Measurements from ENCODE around the gene CGB8.

The CGB8 gene

GRCh38 chr19:49091391-49092038 lies 42.6 kb upstream of the CGB8 start:
- H3K4me2 ChIP-seq (ENCODE audit: low read length), result no peak overlapping the region
- H3K9me3 ChIP-seq (ENCODE audit: insufficient read depth, low read length), result no peaks in the 10 kb centered on the region
- H3K36me3 ChIP-seq (replicated peaks; ENCODE audit: low read depth, low read length), result peaks cover 68% of the 10 kb centered on the region
- no peak for TF ChIP-seq EZH2phosphoT487 (IDR thresholded peaks at IDR 0.05; ENCODE audit: low read depth)
- peaks cover 10% of the 10 kb centered on the region for H3K4me1 ChIP-seq (ENCODE audit: low read length)
- peaks cover 98% of the 10 kb centered on the region for H3K79me2 ChIP-seq (ENCODE audit: low read length)
- no peak overlapping the region for H3K9ac ChIP-seq (ENCODE audit: low read length)
- H2AFZ ChIP-seq (ENCODE audit: low read depth, low read length), result no peak overlapping the region
- peaks cover 55% of the 10 kb centered on the region for H4K20me1 ChIP-seq (ENCODE audit: insufficient read depth, low read length)
- no peaks in the 10 kb centered on the region for H3K27me3 ChIP-seq (ENCODE audit: low read depth, low read length)
- no peak overlapping the region for H3K27ac ChIP-seq (ENCODE audit: low read length)
- H3K4me3 ChIP-seq (ENCODE audit: low read length), result no peak overlapping the region

- Histone ChIP-seq H3K4me3 (ENCODE audit: low read length) (peak overlapping the region; percentile 92), H3K9me3 (ENCODE audit: insufficient read depth, low read length) (no peaks in the 10 kb centered on the region), H3K4me1 (ENCODE audit: low read length) (peaks cover 14% of the 10 kb centered on the region), H3K36me3 (replicated peaks; ENCODE audit: low read depth, low read length) (peaks cover 42% of the 10 kb centered on the region), H4K20me1 (ENCODE audit: insufficient read depth, low read length) (peaks cover 44% of the 10 kb centered on the region), H3K27ac (ENCODE audit: low read length) (peak overlapping the region; percentile 60), H3K9ac (ENCODE audit: low read length) (peak overlapping the region; percentile 92), H3K4me2 (ENCODE audit: low read length) (peak overlapping the region; percentile 95), H3K79me2 (ENCODE audit: low read length) (peaks cover 61% of the 10 kb centered on the region), H2AFZ (ENCODE audit: low read depth, low read length) (no peak overlapping the region), H3K27me3 (ENCODE audit: low read depth, low read length) (no peaks in the 10 kb centered on the region)
- TF ChIP-seq EZH2phosphoT487 (IDR thresholded peaks at IDR 0.05; ENCODE audit: low read depth) (no peak), CTCF (IDR thresholded peaks at IDR 0.05; ENCODE audit: low read depth, low read length) (no peak)
Measured at GRCh38 chr19:49086296-49086695, 37.4 kb upstream of the CGB8 start.

GRCh38 chr19:49085868-49086232 lies 36.9 kb upstream of the CGB8 start:
- Histone ChIP-seq H3K9me3 (ENCODE audit: insufficient read depth, low read length) (no peaks in the 10 kb centered on the region), H3K36me3 (replicated peaks; ENCODE audit: low read depth, low read length) (peaks cover 40% of the 10 kb centered on the region), H4K20me1 (ENCODE audit: insufficient read depth, low read length) (peaks cover 42% of the 10 kb centered on the region), H3K4me1 (ENCODE audit: low read length) (peaks cover 14% of the 10 kb centered on the region), H3K4me2 (ENCODE audit: low read length) (peak overlapping the region; percentile 95), H3K79me2 (ENCODE audit: low read length) (peaks cover 56% of the 10 kb centered on the region), H3K9ac (ENCODE audit: low read length) (peak overlapping the region; percentile 92), H3K4me3 (ENCODE audit: low read length) (peak overlapping the region; percentile 92), H3K27ac (ENCODE audit: low read length) (peak overlapping the region; percentile 60), H2AFZ (ENCODE audit: low read depth, low read length) (no peak overlapping the region), H3K27me3 (ENCODE audit: low read depth, low read length) (no peaks in the 10 kb centered on the region)
- TF ChIP-seq EZH2phosphoT487 (IDR thresholded peaks at IDR 0.05; ENCODE audit: low read depth) (no peak), CTCF (IDR thresholded peaks at IDR 0.05; ENCODE audit: low read depth, low read length) (no peak)

- H3K4me1 ChIP-seq (ENCODE audit: low read length), result peaks cover 14% of the 10 kb centered on the region
- H3K4me3 ChIP-seq (ENCODE audit: low read length), result peak within 1 kb of the TSS; percentile 92
- peak within 1 kb of the TSS; percentile 60 for H3K27ac ChIP-seq (ENCODE audit: low read length)
- H3K27me3 ChIP-seq (ENCODE audit: low read depth, low read length), result no peaks in the 10 kb centered on the region
- H4K20me1 ChIP-seq (ENCODE audit: insufficient read depth, low read length), result peaks cover 36% of the 10 kb centered on the region
- H3K36me3 ChIP-seq (replicated peaks; ENCODE audit: low read depth, low read length), result peaks cover 33% of the 10 kb centered on the region
- H3K4me2 ChIP-seq (ENCODE audit: low read length), result peak within 1 kb of the TSS; percentile 95
- peak within 1 kb of the TSS; percentile 92 for H3K9ac ChIP-seq (ENCODE audit: low read length)
- no peaks in the 10 kb centered on the region for H3K9me3 ChIP-seq (ENCODE audit: insufficient read depth, low read length)
- TF ChIP-seq CTCF (IDR thresholded peaks at IDR 0.05; ENCODE audit: low read depth, low read length), result no peak
- no peak for TF ChIP-seq EZH2phosphoT487 (IDR thresholded peaks at IDR 0.05; ENCODE audit: low read depth)
- H3K79me2 ChIP-seq (ENCODE audit: low read length), result peaks cover 50% of the 10 kb centered on the region
- H2AFZ ChIP-seq (ENCODE audit: low read depth, low read length), result peak within 1 kb of the TSS; percentile 92
Measured at GRCh38 chr19:49085020-49085867, 36.3 kb upstream of the CGB8 start, which contains the start of gene SNRNP70. TSS of gene SNRNP70 (plus strand) at chr19:49085451. CDS start at chr19:49086415, 964 bp downstream.

Data from OCI-LY3 (cell line).